ENCODE results near the gene PON3. TPM values are rescaled to one million over a fixed set of nuclear protein-coding genes. Genes with fewer than 3 reads are reported as not detected.

Gene PON3
- total and polyA plus RNA-seq, 2 of the 13 experiments (the other 11 are each of a cell fraction or from before 2014, with no cell fraction given), result 23.6 to 37.8 TPM

DNA sequence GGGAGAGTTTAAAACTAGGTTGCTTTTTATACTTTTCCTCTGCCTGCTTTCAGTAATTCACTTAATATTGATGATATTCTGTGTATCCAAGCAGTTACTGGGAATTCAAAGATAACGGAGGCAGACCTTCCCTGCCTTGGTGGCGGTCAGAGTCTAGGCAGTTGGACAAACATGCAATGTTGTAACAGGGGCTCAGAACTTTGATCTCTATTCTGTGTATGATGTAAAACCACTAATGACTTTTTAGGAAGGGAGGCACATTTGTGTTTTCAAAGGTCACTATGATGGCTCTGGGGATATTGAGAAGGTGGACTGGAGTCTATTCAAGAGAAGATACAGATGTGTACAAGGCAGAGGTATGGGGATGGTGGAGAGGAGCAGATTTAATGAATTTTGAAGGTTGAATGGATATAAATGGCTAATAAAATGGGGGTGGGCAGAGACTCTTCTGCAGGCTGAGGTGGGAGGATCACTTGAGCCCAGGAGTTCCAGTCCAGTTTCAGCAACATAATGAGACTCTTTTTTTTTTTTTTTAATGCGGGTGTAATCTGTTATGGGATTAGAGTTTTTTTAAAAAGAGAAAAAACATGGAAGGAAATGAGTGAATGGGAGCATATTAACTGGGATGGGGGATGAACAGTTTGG is 44.3 kb upstream of the PON3 start (continued):
- TF ChIP-seq, protein P1, sequence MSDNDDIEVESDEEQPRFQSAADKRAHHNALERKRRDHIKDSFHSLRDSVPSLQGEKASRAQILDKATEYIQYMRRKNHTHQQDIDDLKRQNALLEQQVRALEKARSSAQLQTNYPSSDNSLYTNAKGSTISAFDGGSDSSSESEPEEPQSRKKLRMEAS (IDR thresholded peaks at IDR 0.05), result peak; percentile 54
- TF ChIP-seq ZNF569 (CRISPR knock-in tag; IDR thresholded peaks at IDR 0.05; ENCODE audit: borderline replicate concordance) (0 out of 2 replicates have a peak, but pooled peaks have one; percentile 44), SRY (CRISPR knock-in tag; IDR thresholded peaks at IDR 0.05) (no peak), POLR2AphosphoS2 (IDR thresholded peaks at IDR 0.05; ENCODE audit: low read depth, low read length) (no peak), ISL2 (CRISPR knock-in tag; IDR thresholded peaks at IDR 0.05) (peak; percentile 95), FOXO1 (CRISPR knock-in tag; IDR thresholded peaks at IDR 0.05) (peak; percentile 96), ZKSCAN1 (IDR thresholded peaks at IDR 0.05; ENCODE audit: low read length) (no peak), ZNF768 (CRISPR knock-in tag; IDR thresholded peaks at IDR 0.05) (no peak), ZFP90 (CRISPR knock-in tag; IDR thresholded peaks at IDR 0.05; ENCODE audit: borderline replicate concordance) (no peak), ZNF263 (CRISPR knock-in tag; IDR thresholded peaks at IDR 0.05) (no peak; the same call in 1 of the 2 replicates), ZNF468 (CRISPR knock-in tag; IDR thresholded peaks at IDR 0.05) (no peak), KDM2A (CRISPR knock-in tag; IDR thresholded peaks at IDR 0.05; ENCODE audit: borderline replicate concordance, low read depth) (no peak), SNRNP70 (IDR thresholded peaks at IDR 0.05; ENCODE audit: low read depth, low read length) (no peak), ZNF605 (CRISPR knock-in tag; IDR thresholded peaks at IDR 0.05) (peak; percentile 70; the same call in 1 of the 2 replicates), GABPA (IDR thresholded peaks at IDR 0.05; ENCODE audit: low read depth, low read length) (no peak), GABPA (CRISPR knock-in tag; IDR thresholded peaks at IDR 0.05; ENCODE audit: low read depth) (0 out of 2 replicates have a peak, but pooled peaks have one; percentile 25), ZBTB7A (CRISPR knock-in tag; IDR thresholded peaks at IDR 0.05) (no peak), NFYC (CRISPR knock-in tag; IDR thresholded peaks at IDR 0.05) (no peak), TOE1 (CRISPR knock-in tag; IDR thresholded peaks at IDR 0.05) (no peak)
- TF ChIP-seq, protein P2, sequence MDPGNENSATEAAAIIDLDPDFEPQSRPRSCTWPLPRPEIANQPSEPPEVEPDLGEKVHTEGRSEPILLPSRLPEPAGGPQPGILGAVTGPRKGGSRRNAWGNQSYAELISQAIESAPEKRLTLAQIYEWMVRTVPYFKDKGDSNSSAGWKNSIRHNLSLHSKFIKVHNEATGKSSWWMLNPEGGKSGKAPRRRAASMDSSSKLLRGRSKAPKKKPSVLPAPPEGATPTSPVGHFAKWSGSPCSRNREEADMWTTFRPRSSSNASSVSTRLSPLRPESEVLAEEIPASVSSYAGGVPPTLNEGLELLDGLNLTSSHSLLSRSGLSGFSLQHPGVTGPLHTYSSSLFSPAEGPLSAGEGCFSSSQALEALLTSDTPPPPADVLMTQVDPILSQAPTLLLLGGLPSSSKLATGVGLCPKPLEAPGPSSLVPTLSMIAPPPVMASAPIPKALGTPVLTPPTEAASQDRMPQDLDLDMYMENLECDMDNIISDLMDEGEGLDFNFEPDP (CRISPR knock-in tag; conservative IDR thresholded peaks at IDR 0.05), result no peak
- TF ChIP-seq, protein P3, sequence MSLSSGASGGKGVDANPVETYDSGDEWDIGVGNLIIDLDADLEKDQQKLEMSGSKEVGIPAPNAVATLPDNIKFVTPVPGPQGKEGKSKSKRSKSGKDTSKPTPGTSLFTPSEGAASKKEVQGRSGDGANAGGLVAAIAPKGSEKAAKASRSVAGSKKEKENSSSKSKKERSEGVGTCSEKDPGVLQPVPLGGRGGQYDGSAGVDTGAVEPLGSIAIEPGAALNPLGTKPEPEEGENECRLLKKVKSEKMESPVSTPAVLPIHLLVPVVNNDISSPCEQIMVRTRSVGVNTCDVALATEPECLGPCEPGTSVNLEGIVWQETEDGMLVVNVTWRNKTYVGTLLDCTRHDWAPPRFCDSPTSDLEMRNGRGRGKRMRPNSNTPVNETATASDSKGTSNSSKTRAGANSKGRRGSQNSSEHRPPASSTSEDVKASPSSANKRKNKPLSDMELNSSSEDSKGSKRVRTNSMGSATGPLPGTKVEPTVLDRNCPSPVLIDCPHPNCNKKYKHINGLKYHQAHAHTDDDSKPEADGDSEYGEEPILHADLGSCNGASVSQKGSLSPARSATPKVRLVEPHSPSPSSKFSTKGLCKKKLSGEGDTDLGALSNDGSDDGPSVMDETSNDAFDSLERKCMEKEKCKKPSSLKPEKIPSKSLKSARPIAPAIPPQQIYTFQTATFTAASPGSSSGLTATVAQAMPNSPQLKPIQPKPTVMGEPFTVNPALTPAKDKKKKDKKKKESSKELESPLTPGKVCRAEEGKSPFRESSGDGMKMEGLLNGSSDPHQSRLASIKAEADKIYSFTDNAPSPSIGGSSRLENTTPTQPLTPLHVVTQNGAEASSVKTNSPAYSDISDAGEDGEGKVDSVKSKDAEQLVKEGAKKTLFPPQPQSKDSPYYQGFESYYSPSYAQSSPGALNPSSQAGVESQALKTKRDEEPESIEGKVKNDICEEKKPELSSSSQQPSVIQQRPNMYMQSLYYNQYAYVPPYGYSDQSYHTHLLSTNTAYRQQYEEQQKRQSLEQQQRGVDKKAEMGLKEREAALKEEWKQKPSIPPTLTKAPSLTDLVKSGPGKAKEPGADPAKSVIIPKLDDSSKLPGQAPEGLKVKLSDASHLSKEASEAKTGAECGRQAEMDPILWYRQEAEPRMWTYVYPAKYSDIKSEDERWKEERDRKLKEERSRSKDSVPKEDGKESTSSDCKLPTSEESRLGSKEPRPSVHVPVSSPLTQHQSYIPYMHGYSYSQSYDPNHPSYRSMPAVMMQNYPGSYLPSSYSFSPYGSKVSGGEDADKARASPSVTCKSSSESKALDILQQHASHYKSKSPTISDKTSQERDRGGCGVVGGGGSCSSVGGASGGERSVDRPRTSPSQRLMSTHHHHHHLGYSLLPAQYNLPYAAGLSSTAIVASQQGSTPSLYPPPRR (CRISPR knock-in tag; IDR thresholded peaks at IDR 0.05; ENCODE audit: borderline replicate concordance), result peak; percentile 89
- TF ChIP-seq, protein P4, sequence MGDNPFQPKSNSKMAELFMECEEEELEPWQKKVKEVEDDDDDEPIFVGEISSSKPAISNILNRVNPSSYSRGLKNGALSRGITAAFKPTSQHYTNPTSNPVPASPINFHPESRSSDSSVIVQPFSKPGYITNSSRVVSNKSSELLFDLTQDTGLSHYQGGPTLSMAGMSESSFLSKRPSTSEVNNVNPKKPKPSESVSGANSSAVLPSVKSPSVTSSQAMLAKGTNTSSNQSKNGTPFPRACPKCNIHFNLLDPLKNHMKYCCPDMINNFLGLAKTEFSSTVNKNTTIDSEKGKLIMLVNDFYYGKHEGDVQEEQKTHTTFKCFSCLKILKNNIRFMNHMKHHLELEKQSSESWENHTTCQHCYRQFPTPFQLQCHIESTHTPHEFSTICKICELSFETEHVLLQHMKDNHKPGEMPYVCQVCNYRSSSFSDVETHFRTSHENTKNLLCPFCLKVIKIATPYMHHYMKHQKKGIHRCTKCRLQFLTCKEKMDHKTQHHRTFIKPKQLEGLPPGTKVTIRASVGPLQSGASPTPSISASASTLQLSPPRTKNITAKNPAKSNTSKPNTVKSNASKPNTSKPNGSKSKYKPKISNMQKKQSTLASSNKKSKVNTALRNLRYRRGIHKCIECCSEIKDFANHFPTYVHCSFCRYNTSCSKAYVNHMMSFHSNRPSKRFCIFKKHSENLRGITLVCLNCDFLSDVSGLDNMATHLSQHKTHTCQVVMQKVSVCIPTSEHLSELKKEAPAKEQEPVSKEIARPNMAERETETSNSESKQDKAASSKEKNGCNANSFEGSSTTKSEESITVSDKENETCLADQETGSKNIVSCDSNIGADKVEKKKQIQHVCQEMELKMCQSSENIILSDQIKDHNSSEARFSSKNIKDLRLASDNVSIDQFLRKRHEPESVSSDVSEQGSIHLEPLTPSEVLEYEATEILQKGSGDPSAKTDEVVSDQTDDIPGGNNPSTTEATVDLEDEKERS (CRISPR knock-in tag; IDR thresholded peaks at IDR 0.05), result no peak

Measured in HepG2 (cell line).